HFFc6 (cell line): ENCODE results near the gene CEP41. TPM values are rescaled to one million over a fixed set of nuclear protein-coding genes. Genes with fewer than 3 reads are reported as not detected.

Experiments
- DNase-seq: peaks from one replicate; pipeline ENCODE4 v3.0.0-alpha.2; 2018
- H3K27ac Mint-ChIP-seq: 2 replicates; pipeline ENCODE4 v1.8.0; 2020; ENCODE audit warnings: mild to moderate bottlenecking, mixed read lengths
- H3K27me3 Mint-ChIP-seq: 2 replicates; pipeline ENCODE4 v1.8.0; 2021; ENCODE audit warnings: mild to moderate bottlenecking, moderate library complexity, mixed read lengths; ENCODE audit not compliant: insufficient read depth
- H3K36me3 Mint-ChIP-seq: 2 replicates; pipeline ENCODE4 v1.8.0; 2021; ENCODE audit warnings: low read depth, mixed read lengths
- H3K4me1 Mint-ChIP-seq: 2 replicates; pipeline ENCODE4 v1.8.0; 2020; ENCODE audit warnings: low read depth, mixed read lengths
- H3K4me3 Mint-ChIP-seq: 2 replicates; pipeline ENCODE4 v1.8.0; 2020; ENCODE audit warnings: mild to moderate bottlenecking, moderate library complexity, mixed read lengths
- H3K9me3 Mint-ChIP-seq: 2 replicates; pipeline ENCODE4 v1.8.0; 2020; ENCODE audit warnings: mild to moderate bottlenecking, mixed read lengths
- total RNA-seq, 6 experiments: library from RNA; stranded (reverse); fragmentation: NEBNext Ultra II Directional; extraction: Animal tissue kit (Norgen Biotek cat#: 25700); gene quantifications; 2 replicates in 1 of 6; 3 replicates in 5 of 6; pipeline ENCODE4 v1.2.3, GENCODE V29; 2021
- TF ChIP-seq, protein P1 (sequence below): fragments of 200-600 bp; sonication (generic); IDR thresholded peaks from 2 replicates; pipeline ENCODE4 v1.5.0; 2021; ENCODE audit warnings: antibody characterized with exemption, mild to moderate bottlenecking

Gene CEP41
- total RNA-seq, 6 experiments from 2014 or later: 14.5 to 20.9 (median 17.8) TPM

DNA sequence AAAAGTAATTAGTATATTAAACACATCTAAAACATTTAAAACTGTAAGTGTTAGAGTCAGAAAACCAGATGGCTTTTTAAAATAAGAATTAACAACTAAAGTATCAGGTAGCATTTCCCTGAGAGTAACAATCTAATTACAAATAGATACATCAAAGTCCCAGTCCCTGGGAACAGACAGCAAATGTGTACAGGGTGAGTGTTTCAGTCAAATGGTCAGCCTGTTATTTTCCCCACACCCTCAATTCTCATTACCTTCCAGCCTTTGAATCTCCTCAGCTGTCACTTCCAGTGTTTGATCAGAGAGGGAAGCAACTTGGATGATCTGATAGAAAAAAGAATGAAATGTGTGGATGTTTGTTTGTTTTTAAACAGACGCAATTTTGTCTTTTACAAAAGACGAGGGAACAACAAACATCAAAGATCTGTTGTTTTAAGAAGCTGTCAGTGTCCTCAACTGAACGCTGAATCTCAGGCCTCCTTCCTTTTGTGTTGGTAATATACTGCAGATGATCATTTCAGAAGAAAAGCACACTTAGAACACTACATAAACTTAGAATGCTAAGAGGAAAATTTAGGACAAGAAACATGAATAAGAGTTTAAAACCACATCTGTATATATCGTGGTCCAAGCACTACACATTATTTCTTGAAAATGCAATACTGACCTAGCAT, 29.8 kb downstream of the CEP41 start:
- TF ChIP-seq, protein P1, sequence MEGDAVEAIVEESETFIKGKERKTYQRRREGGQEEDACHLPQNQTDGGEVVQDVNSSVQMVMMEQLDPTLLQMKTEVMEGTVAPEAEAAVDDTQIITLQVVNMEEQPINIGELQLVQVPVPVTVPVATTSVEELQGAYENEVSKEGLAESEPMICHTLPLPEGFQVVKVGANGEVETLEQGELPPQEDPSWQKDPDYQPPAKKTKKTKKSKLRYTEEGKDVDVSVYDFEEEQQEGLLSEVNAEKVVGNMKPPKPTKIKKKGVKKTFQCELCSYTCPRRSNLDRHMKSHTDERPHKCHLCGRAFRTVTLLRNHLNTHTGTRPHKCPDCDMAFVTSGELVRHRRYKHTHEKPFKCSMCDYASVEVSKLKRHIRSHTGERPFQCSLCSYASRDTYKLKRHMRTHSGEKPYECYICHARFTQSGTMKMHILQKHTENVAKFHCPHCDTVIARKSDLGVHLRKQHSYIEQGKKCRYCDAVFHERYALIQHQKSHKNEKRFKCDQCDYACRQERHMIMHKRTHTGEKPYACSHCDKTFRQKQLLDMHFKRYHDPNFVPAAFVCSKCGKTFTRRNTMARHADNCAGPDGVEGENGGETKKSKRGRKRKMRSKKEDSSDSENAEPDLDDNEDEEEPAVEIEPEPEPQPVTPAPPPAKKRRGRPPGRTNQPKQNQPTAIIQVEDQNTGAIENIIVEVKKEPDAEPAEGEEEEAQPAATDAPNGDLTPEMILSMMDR: no peak
- DNase-seq: no peak
- Mint-ChIP-seq H3K4me1 (peaks cover 9% of the 10 kb centered on the region), H3K36me3 (no peaks in the 10 kb centered on the region), H3K27ac (no peak overlapping the region), H3K4me3 (no peak overlapping the region), H3K9me3 (no peaks in the 10 kb centered on the region), H3K27me3 (0 out of 2 replicates have a peak, but pooled peaks cover 2% of the 10 kb centered on the region)

DNA sequence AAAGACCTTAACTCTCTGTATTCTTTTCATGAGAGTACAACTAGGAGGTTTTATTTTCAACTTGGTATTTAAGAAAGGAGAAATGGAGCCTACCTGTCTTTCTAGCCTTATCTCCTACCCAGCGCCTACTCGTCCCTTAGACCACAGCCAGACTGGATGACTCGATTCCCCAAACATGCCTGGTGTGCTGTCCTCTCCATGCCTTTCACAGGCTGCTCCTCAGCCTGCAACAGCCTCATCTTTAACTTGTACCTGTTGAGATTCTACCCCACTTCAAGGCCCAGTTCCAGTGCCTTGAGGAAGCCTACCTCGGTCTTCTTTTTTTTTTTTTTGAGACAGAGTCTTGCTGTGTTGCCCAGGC, 31.1 kb downstream of the CEP41 start:
- Mint-ChIP-seq H3K27me3 (0 out of 2 replicates have a peak, but pooled peaks cover 2% of the 10 kb centered on the region), H3K9me3 (no peaks in the 10 kb centered on the region), H3K36me3 (no peaks in the 10 kb centered on the region), H3K4me1 (peaks cover 9% of the 10 kb centered on the region), H3K4me3 (no peak overlapping the region), H3K27ac (no peak overlapping the region)
- no peak for DNase-seq
- TF ChIP-seq, protein P1: no peak

DNA sequence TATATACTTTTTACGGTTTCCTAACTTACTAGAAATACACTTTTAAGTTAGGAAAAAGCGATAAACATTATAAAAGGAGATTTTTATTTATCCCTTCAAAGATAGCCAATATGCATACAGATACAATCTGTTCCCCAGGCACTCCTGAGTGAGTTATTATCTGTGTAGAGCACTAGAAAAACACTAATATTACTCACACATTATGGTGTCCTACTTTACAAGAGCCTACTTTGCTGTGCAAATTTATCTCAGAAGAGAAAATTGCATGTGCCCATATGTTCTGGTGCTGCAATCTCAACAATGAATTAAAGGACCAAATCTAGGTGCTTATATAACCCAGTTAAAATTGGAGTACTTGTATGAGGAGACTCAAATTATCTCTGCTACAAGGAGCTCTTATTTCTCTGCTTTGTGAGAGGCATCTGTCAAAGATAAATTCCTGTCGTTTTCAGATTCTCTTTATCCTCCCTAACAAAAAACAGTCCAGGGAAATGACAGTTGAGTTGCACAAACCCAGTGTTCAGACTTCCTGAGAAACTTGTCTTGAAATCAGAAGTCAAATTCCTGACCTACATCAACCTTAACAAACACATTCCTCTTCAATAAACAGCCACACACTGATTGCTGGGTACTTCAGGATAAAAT, 31.6 kb downstream of the CEP41 start:
- 0 out of 2 replicates have a peak, but pooled peaks cover 2% of the 10 kb centered on the region for H3K27me3 Mint-ChIP-seq
- TF ChIP-seq, protein P1: no peak
- DNase-seq: no peak
- peaks cover 9% of the 10 kb centered on the region for H3K4me1 Mint-ChIP-seq
- no peaks in the 10 kb centered on the region for H3K36me3 Mint-ChIP-seq
- H3K4me3 Mint-ChIP-seq: no peak overlapping the region
- H3K9me3 Mint-ChIP-seq: no peaks in the 10 kb centered on the region
- H3K27ac Mint-ChIP-seq: no peak overlapping the region

DNA sequence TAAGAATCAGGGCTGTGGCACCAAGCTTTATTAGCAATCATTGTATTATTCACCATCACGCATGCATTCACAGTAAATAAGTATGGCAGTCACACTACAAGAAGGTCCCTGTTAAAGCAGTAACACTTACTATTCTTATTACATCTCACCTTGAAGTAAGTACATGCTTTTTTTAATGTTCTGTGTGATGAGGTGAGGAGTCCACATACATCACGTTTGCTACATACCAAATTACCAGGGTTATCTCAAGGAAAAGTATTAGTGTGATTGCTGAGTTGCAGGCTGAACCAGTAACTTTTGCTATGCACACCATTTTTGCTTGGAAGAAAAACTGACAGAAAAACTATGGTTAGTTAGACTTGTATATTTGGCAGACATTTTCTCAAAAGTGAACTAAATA, 35.8 kb downstream of the CEP41 start:
- Mint-ChIP-seq H3K4me1 (peaks cover 18% of the 10 kb centered on the region), H3K4me3 (no peak overlapping the region), H3K36me3 (peaks cover 16% of the 10 kb centered on the region), H3K27ac (no peak overlapping the region), H3K27me3 (no peaks in the 10 kb centered on the region), H3K9me3 (no peaks in the 10 kb centered on the region)
- DNase-seq: no peak
- TF ChIP-seq, protein P1: no peak

DNA sequence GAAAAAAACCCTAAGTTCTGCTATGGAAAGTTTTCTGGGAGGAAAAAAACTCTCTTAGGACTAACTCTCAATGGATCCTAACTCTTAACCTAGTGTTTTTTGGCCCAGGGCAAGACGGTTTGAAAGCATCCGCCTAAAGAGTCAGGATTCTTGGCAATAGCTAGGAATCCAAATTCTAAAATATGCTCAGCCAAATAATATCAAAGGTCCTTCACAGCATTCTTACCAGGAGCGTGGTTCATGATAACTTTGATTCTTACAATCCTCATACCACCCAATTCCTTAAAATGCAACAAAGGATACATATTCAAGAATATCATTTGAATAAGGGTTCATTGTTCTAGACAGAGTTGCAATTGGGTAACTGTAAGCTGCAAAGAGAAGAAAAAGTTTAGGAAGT, 39.2 kb downstream of the CEP41 start:
- no peak for DNase-seq
- H3K36me3 Mint-ChIP-seq: peaks cover 22% of the 10 kb centered on the region
- TF ChIP-seq, protein P1: no peak
- H3K4me3 Mint-ChIP-seq: no peak overlapping the region
- no peak overlapping the region for H3K27ac Mint-ChIP-seq
- no peaks in the 10 kb centered on the region for H3K27me3 Mint-ChIP-seq
- H3K4me1 Mint-ChIP-seq: peaks cover 14% of the 10 kb centered on the region
- H3K9me3 Mint-ChIP-seq: no peaks in the 10 kb centered on the region
